Ovary (tissue), 9 donors: ENCODE data around the gene PBLD. TPM values are rescaled to one million over a fixed set of nuclear protein-coding genes. Genes with fewer than 3 reads are reported as not detected.

ENCODE experiments used
- DNase-seq, 5 donors: peaks; one replicate each; pipeline ENCODE4 v3.0.0-alpha.2; 2019 to 2020
- H3K27ac ChIP-seq, 2 donors: fragments of 200-600 bp; one replicate each; pipeline versions ENCODE4 v1.5.1 to v1.8.0; 2019 to 2022
- H3K27me3 ChIP-seq: fragments of 200-600 bp; one replicate; pipeline ENCODE4 v1.8.0; 2022
- H3K36me3 ChIP-seq: fragments of 200-600 bp; sonication (generic); one replicate; pipeline ENCODE4 v1.5.1; 2019
- H3K4me1 ChIP-seq: one replicate; pipeline ENCODE4 v1.8.1; 2013; ENCODE audit warnings: mild to moderate bottlenecking, moderate library complexity; ENCODE audit not compliant: insufficient read depth
- H3K4me3 ChIP-seq: fragments of 200-600 bp; sonication (generic); one replicate; pipeline ENCODE4 v1.5.1; 2017
- H3K9me3 ChIP-seq, 2 donors: fragments of 200-600 bp in 1 of 2; sonication (generic) in 1 of 2; one replicate each; pipeline versions ENCODE4 v1.5.1 to v1.8.1; 2013 to 2019; ENCODE audit warnings: mild to moderate bottlenecking in 1 of 2, moderate library complexity in 1 of 2
- EP300 ChIP-seq: sonication (generic); formaldehyde crosslinking; IDR thresholded peaks from one replicate; pipeline ENCODE4 v1.6.1; 2017; ENCODE audit warnings: antibody characterized with exemption
- POLR2A ChIP-seq: fragments of 450-650 bp; IDR thresholded peaks from one replicate; pipeline ENCODE4 v1.6.1; 2017; ENCODE audit warnings: antibody characterized with exemption, mild to moderate bottlenecking, moderate library complexity
- WGBS, 3 donors: extraction: QIAGEN DNeasy Blood & Tissue Kit in 1 of 3; methylation state at CpG; one replicate each; pipeline versions ENCODE4 v1.1.5 to v1.1.7; 2013 to 2017; 5-methylcytosine and 5-hydroxymethylcytosine counted together
- intact Hi-C, 4 donors: fragments of 100-400 bp; cut with DNase I; formaldehyde crosslinking; loops; one replicate each; pipeline versions ENCODE4 v1.11.0 to v1.15.1; 2022 to 2023
- polyA plus RNA-seq, 2 donors: library from polyadenylated mRNA; stranded (reverse); fragments of 200-250 nt in 1 of 2; fragments of 350-450 nt in 1 of 2; fragmentation: Illumina TruSeq in 1 of 2; extraction: RNeasy Lipid Tissue Mini Kit (QIAGEN cat#74804) in 1 of 2; gene quantifications; one replicate each; pipeline ENCODE4 v1.2.3, GENCODE V29; 2013 to 2014
- total RNA-seq, 7 donors: library from RNA; depleted of rRNA in 2 of 7; stranded (reverse); fragments of >200 nt in 2 of 7; fragmentation: NEBNext Ultra II Directional in 3 of 7; extraction: Animal tissue kit (Norgen Biotek cat#: 25700) in 3 of 7; gene quantifications; one replicate each; pipeline versions ENCODE4 v1.1.0 to v1.2.4, GENCODE V29; 2016 to 2023
- TF ChIP-seq, protein P1 (sequence below), 3 donors: fragments of 450-650 bp in 2 of 3; fragments of 200-600 bp in 1 of 3; IDR thresholded peaks; one replicate each; pipeline versions ENCODE4 v1.5.1 to v1.8.0; 2016 to 2022; ENCODE audit warnings: antibody characterized with exemption in 3 of 3, mild to moderate bottlenecking in 1 of 3
- donor health status: DM: no; HTN: no; CAD: no; lungs with moderate emphysema.
- donor health status: DM: no; HTN: no; CAD: no.
- donor health status: Bipolar disorder and iron deficiency.
- donor health status: DM: yes; HTN: yes; CAD: no.
- donor health status: DM: no; HTN: no; CAD: no.
- donor health status: DM: yes; HTN: yes; CAD: no.

The PBLD gene
- total and polyA plus RNA-seq, 9 donors: 2.5 to 7.8 (median 3.0) TPM

DNA sequence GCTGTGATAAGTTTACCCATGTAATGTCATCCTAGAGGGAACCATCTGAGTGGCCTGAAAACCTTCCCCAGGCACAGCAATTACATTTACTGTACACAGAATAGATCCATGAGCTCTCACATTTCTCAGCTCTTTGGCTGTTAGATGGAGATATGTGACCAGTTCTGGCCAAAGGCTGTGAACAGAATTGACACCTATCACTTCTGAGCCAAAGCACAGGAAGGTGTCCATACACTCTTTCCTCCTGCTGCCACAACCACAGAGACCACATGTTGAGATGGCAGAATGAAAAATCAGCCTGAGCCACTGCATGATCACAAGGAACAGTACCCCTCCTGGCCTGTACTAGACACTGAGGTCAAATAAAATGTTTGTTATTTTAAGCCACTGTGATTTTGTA is 56.5 kb downstream of the PBLD start:
- DNase-seq: no peak
- Histone ChIP-seq H3K4me3 (no peak overlapping the region), H3K9me3 (no peaks in the 10 kb centered on the region), H3K36me3 (no peaks in the 10 kb centered on the region), H3K4me1 (no peaks in the 10 kb centered on the region), H3K27me3 (no peaks in the 10 kb centered on the region), H3K27ac (no peak overlapping the region)
- TF ChIP-seq EP300 (no peak), POLR2A (no peak)
- TF ChIP-seq, protein P1, sequence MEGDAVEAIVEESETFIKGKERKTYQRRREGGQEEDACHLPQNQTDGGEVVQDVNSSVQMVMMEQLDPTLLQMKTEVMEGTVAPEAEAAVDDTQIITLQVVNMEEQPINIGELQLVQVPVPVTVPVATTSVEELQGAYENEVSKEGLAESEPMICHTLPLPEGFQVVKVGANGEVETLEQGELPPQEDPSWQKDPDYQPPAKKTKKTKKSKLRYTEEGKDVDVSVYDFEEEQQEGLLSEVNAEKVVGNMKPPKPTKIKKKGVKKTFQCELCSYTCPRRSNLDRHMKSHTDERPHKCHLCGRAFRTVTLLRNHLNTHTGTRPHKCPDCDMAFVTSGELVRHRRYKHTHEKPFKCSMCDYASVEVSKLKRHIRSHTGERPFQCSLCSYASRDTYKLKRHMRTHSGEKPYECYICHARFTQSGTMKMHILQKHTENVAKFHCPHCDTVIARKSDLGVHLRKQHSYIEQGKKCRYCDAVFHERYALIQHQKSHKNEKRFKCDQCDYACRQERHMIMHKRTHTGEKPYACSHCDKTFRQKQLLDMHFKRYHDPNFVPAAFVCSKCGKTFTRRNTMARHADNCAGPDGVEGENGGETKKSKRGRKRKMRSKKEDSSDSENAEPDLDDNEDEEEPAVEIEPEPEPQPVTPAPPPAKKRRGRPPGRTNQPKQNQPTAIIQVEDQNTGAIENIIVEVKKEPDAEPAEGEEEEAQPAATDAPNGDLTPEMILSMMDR (IDR thresholded peaks at IDR 0.05): no peak
- intact Hi-C loops: no loop called here

DNA sequence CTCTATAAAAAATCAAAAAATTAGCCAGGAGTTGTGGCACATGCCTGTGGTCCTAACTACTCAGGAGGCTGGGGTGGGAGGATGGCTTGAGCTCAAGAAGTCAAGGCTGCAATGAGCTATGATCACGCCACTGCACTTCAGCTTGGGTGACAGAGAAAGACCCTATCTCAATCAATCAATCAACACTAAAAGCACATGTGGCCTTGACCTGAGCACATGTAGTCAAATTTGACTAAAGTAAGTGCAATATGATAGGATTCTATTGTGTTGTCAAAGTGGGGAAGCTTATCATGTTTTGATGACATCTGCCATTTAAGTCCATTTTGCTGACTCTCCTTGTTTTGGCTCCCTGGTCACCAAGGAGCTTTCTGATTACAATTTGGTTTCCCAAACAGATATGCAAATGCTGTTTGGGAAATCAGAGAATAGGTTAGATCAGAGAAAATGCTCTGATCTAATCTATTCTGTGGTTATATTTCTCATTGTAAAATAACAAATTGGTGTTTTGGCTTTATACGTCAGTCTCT is 57.1 kb downstream of the PBLD start:
- Histone ChIP-seq H3K4me1 (no peaks in the 10 kb centered on the region), H3K27ac (no peak overlapping the region), H3K4me3 (no peak overlapping the region), H3K36me3 (no peaks in the 10 kb centered on the region), H3K27me3 (no peaks in the 10 kb centered on the region), H3K9me3 (no peaks in the 10 kb centered on the region)
- TF ChIP-seq, protein P1 (IDR thresholded peaks at IDR 0.05): no peak
- TF ChIP-seq POLR2A (no peak), EP300 (no peak)
- no peak for DNase-seq
- intact Hi-C loops: no loop called here
- WGBS, 3 donors: 94 to 100% (median 96%) methylated on average over 2 of the region's 2 CpGs

DNA sequence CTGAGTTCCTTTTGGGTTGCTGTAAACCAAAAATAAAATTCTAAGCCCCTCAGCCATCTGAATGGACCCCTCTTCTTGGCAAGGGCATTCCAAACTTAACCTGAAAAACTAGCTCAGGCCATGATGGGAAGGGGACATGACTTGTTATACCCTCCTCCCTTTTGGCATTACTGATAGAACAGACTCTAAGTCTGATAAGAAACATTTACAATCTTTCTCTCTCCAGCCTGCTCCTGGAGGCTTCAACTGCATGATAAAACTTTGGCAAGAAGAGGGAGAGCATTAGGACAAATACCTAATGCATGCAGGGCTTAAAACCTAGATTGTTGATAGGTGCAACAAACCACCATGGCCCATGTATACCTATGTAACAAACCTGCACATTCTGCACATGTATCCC is 59.9 kb downstream of the PBLD start:
- H3K27ac ChIP-seq: no peak overlapping the region
- H3K27me3 ChIP-seq: no peaks in the 10 kb centered on the region
- H3K36me3 ChIP-seq: no peaks in the 10 kb centered on the region
- intact Hi-C loops: no loop called here
- H3K4me3 ChIP-seq: no peak overlapping the region
- no peaks in the 10 kb centered on the region for H3K9me3 ChIP-seq
- TF ChIP-seq, protein P1 (IDR thresholded peaks at IDR 0.05): no peak
- TF ChIP-seq POLR2A (no peak), EP300 (no peak)
- H3K4me1 ChIP-seq: peaks cover 1% of the 10 kb centered on the region
- no peak for DNase-seq

DNA sequence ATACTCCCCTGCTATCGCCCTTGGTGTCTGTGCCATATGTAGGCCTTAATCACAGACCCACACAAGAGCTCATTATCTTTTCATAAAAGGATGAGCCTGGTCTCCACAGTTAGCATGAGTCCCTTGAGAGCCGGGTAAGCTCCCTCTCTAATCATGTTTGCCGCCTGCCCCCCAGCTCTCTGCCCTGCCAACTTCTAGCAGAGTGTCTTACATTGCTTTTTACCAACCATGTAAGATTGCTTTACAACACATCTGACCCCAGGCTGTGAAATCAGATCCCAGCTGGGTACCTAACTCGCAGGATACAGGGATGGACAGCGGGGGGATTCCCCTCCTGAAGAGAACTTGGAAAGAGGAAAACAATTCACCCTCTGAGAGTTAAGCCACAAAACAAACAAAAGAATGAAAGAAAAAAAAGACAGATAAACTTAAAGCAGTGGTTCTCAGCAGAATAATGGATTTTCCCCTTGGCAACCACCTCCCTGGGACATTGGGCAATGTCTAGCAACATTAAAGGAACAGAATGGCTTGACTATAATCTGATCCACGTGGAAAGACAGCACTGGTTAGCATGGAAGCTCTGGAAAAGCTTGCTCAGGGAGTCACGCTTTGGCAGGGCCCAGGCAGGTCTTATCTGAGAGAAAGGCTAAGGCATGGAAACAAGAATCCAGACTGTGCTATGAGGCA is 61.4 kb downstream of the PBLD start:
- no peak overlapping the region for H3K4me3 ChIP-seq

More for the DNA sequence above, 61.4 kb downstream of the PBLD start:
- TF ChIP-seq POLR2A (no peak), EP300 (no peak)
- TF ChIP-seq, protein P1 (IDR thresholded peaks at IDR 0.05): no peak
- H3K27me3 ChIP-seq: no peaks in the 10 kb centered on the region
- intact Hi-C loops: no loop called here
- H3K9me3 ChIP-seq: no peaks in the 10 kb centered on the region
- peaks cover 1% of the 10 kb centered on the region for H3K4me1 ChIP-seq
- WGBS, 3 donors: 29 to 53% (median 40%) methylated on average over 7 of the region's 7 CpGs
- no peak for DNase-seq
- no peaks in the 10 kb centered on the region for H3K36me3 ChIP-seq
- H3K27ac ChIP-seq: no peak overlapping the region
